GM23248 (cell line): ENCODE data around the gene FGF14.

Experiments
- EZH2 ChIP-seq: fragments of 200-600 bp; sonication (generic); IDR thresholded peaks from 2 replicates; pipeline ENCODE4 v1.6.1; 2018; ENCODE audit warnings: antibody characterized with exemption, mild to moderate bottlenecking; ENCODE audit not compliant: insufficient read depth, poor library complexity, severe bottlenecking
- EZH2phosphoT487 ChIP-seq: fragments of 200-600 bp; sonication (generic); IDR thresholded peaks from 2 replicates; pipeline ENCODE4 v1.6.1; 2018; ENCODE audit warnings: antibody characterized with exemption, moderate library complexity, mild to moderate bottlenecking, low read depth; ENCODE audit not compliant: insufficient read depth

- TF ChIP-seq EZH2phosphoT487 (no peak), EZH2 (no peak)
Observed at GRCh38 chr13:101979825-101980224, 422.0 kb downstream of the FGF14 start.
